Naive B cell (primary cell): ENCODE measurements around the gene SIVA1. TPM values are rescaled to one million over a fixed set of nuclear protein-coding genes. Genes with fewer than 3 reads are reported as not detected.

Source experiments
- ATAC-seq, 2 donors: fragments of 150-1000 bp; cut with Tn5 transposase; 2 replicates each; pipeline ENCODE4 v1.10.0; 2021; ENCODE audit warnings: low read depth in 2 of 2, mild to moderate bottlenecking in 2 of 2, moderate library complexity in 2 of 2
- DNase-seq: peaks from one replicate; pipeline ENCODE4 v3.0.0; 2022
- H3K27ac Mint-ChIP-seq, 6 donors: one replicate each; pipeline ENCODE4 v1.8.0; 2020 to 2022; ENCODE audit warnings: mild to moderate bottlenecking in 6 of 6, mixed read lengths in 6 of 6, moderate library complexity in 5 of 6, inconsistent platforms in 2 of 6
- H3K27me3 Mint-ChIP-seq, 3 donors: one replicate each; pipeline ENCODE4 v1.8.0; 2021 to 2022; ENCODE audit warnings: mixed read lengths in 3 of 3, mild to moderate bottlenecking in 1 of 3
- H3K36me3 Mint-ChIP-seq, 2 donors: one replicate each; pipeline ENCODE4 v1.8.0; 2020 to 2022; ENCODE audit warnings: mixed read lengths in 2 of 2, inconsistent platforms in 1 of 2, mild to moderate bottlenecking in 1 of 2
- H3K4me1 Mint-ChIP-seq, 3 donors: one replicate each; pipeline ENCODE4 v1.8.0; 2020 to 2022; ENCODE audit warnings: mixed read lengths in 3 of 3, inconsistent platforms in 1 of 3, mild to moderate bottlenecking in 1 of 3, moderate library complexity in 1 of 3
- H3K4me3 Mint-ChIP-seq, 8 donors: one replicate each; pipeline ENCODE4 v1.8.0; 2020 to 2022; ENCODE audit warnings: mild to moderate bottlenecking in 8 of 8, mixed read lengths in 8 of 8, moderate library complexity in 8 of 8, inconsistent platforms in 2 of 8
- H3K9me3 Mint-ChIP-seq, 7 donors: one replicate each; pipeline ENCODE4 v1.8.0; 2020 to 2022; ENCODE audit warnings: mixed read lengths in 7 of 7, mild to moderate bottlenecking in 5 of 7, inconsistent platforms in 2 of 7, moderate library complexity in 1 of 7
- polyA plus RNA-seq, 6 donors: library from polyadenylated mRNA; unstranded; fragments of 300-500 nt; fragmentation: Illumina TruSeq; gene quantifications; one replicate each; pipeline ENCODE4 v1.2.3, GENCODE V29; 2021; ENCODE audit warnings: low read depth in 6 of 6

SIVA1 gene
- polyA plus RNA-seq, 6 donors from 2014 or later = 191 to 266 (median 227) TPM

DNA sequence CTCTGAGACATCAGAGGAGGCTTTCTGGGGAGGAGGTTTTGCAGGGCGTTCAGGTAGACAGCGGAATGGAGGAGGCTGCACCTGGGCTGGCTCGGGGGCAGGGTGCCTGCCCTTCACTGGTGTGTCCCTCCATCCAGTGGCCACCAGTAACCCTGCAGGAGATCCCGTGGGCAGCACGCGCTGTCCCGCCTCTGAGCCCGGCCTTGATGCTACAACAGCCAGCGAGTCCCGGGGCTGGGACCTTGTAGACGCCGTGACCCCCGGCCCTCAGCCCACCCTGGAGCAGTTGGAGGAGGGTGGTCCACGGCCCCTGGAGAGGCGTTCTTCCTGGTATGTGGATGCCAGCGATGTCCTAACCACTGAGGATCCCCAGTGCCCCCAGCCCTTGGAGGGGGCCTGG lies 38.9 kb upstream of the SIVA1 start:
- Mint-ChIP-seq H3K4me3 (no peak overlapping the region), H3K9me3 (no peaks in the 10 kb centered on the region), H3K36me3 (no peaks in the 10 kb centered on the region), H3K27ac (no peak overlapping the region), H3K4me1 (peaks cover 0 to 4% (median 4%) of the 10 kb centered on the region in 3 donors), H3K27me3 (no peaks in the 10 kb centered on the region)
- no peak for DNase-seq
- no peak for ATAC-seq

DNA sequence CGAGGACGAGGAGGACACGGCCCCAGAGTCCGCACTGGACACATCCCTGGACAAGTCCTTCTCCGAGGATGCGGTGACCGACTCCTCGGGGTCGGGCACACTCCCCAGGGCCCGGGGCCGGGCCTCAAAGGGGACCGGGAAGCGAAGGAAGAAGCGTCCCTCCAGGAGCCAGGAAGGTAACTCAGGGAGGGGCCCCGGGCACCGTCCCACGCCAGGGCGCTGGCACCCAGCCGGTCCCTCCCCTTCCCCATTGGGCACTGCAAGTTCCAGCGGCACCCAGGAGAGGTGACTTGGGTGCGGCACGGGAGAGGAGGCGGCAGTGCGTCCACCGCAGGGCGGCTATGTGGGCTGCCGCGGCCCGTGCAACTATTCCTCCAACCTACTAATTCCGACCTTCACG lies 38.3 kb upstream of the SIVA1 start:
- Mint-ChIP-seq H3K4me3 (no peak overlapping the region), H3K4me1 (peaks cover 0 to 4% (median 4%) of the 10 kb centered on the region in 3 donors), H3K27ac (no peak overlapping the region), H3K27me3 (no peaks in the 10 kb centered on the region), H3K9me3 (no peaks in the 10 kb centered on the region), H3K36me3 (no peaks in the 10 kb centered on the region)
- DNase-seq = no peak
- no peak for ATAC-seq

DNA sequence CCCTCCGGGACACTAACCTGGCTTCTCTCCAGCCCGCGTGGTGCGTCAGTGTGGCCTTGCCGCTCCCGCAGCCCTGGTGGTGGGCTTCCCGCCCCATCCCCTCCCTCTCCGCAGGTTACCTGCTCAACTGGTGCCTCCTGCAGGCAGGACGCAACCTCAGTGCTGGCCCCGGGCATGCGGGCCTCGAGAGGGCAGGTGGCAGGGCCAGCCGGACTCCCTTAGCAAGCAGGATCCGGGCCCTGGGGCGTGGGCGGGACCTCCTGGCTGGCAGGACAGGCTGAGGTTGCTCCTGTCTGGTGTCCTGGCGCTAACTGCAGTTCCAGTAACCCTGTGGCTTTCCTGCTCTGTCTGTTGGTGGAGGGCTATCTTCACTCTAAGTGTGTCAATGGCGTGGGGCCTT lies 37.5 kb upstream of the SIVA1 start:
- ATAC-seq (no peak), DNase-seq (no peak)
- H3K36me3 Mint-ChIP-seq = no peaks in the 10 kb centered on the region
- H3K4me3 Mint-ChIP-seq = no peak overlapping the region
- peaks cover 0 to 8% (median 4%) of the 10 kb centered on the region in 3 donors for H3K4me1 Mint-ChIP-seq
- peak overlapping the region in 1 of 6 donors; percentile 58 for H3K27ac Mint-ChIP-seq
- H3K27me3 Mint-ChIP-seq = no peaks in the 10 kb centered on the region
- no peaks in the 10 kb centered on the region for H3K9me3 Mint-ChIP-seq

DNA sequence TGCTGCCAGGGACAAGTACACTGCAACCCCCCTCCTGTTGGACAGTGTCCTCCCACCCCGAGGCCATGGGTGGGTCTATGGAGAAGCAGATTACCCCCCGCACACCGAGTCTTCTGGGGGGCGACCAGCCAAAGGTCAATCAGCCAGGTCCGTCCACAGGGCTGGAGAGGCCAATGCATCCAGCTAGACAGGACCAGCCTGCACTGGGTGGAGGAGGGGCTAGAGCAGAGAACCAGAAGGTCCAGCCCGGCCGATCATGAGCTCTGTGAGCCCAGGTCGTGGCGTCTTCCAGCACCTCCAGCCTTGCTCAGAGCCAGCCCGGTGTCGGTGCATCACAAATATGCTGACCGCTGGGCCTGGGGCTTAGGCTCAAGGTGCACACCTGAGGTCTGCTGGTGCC lies 37.1 kb upstream of the SIVA1 start:
- Mint-ChIP-seq H3K36me3 (no peaks in the 10 kb centered on the region), H3K9me3 (no peaks in the 10 kb centered on the region), H3K27ac (peak overlapping the region in 1 of 6 donors; percentile 58), H3K27me3 (no peaks in the 10 kb centered on the region), H3K4me1 (peaks cover 0 to 8% (median 4%) of the 10 kb centered on the region in 3 donors), H3K4me3 (no peak overlapping the region)
- no peak for ATAC-seq
- DNase-seq = no peak

DNA sequence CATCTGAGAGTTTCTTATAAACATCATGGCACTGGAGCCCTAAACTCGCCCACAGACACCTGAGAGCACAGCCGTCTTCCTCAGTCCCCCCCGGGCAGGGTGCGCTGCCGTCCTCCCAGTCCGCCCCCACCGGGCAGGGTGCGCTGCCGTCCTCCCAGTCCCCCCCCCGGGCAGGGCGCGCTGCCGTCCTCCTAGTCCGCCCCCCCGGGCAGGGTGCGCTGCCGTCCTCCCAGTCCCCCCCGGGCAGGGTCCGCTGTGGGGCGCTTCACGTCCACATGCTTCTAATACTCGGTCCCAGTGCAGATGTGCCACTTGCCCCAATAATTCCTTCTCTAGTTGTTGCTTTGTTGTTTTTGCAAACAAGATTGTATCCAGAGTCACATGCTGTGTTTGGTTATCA lies 35.8 kb upstream of the SIVA1 start:
- Mint-ChIP-seq H3K36me3 (no peaks in the 10 kb centered on the region), H3K27me3 (no peaks in the 10 kb centered on the region), H3K4me3 (no peak overlapping the region), H3K4me1 (peaks cover 0 to 8% (median 4%) of the 10 kb centered on the region in 3 donors), H3K27ac (peak overlapping the region in 1 of 6 donors; percentile 21), H3K9me3 (no peaks in the 10 kb centered on the region)
- ATAC-seq = no peak
- DNase-seq = no peak

DNA sequence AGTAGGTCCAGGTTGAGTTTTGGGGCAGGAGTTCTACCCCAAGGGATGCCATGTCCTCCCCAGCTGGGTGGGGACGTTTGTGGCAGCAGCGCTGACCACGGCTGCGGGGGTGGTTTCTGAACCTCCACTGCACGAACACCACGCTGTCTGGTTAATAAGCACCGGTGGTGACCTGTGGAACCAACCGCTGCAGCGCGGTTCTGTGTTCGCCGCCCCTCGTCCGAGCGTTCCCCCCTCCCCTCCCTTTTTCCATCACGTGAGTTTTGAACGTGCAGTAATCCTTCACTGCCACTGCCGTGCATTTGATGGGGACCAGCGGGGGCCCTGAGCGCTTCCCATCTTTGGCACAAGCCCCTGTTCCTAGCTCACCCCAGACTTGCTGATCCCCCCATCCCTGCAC lies 35.3 kb upstream of the SIVA1 start:
- H3K4me1 Mint-ChIP-seq = peaks cover 0 to 8% (median 4%) of the 10 kb centered on the region in 3 donors
- peak overlapping the region in 2 of 6 donors; percentile 42 to 72 for H3K27ac Mint-ChIP-seq
- H3K36me3 Mint-ChIP-seq = no peaks in the 10 kb centered on the region
- H3K27me3 Mint-ChIP-seq = no peaks in the 10 kb centered on the region
- no peak overlapping the region for H3K4me3 Mint-ChIP-seq
- ATAC-seq (no peak), DNase-seq (no peak)
- no peaks in the 10 kb centered on the region for H3K9me3 Mint-ChIP-seq

DNA sequence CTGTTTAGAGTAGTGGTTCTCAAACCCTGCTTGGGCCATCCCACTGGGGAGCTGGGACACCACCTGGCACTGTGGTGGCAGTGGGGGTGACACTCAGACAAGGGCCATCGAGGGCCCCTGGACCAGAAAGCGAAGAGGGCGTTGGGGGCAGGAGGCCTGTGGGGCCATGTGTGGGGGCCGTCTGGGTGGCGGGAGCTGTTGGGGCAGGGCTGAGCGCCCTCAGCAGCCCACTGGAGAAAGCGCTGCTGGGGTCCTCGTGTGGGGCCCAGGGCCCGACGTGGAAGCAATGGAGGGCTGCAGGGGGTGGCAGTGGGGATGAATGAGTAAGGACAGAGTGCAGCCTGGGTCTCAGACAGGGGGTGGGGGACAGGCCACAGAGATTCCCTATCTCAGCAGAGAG lies 34.8 kb upstream of the SIVA1 start:
- ATAC-seq = no peak
- Mint-ChIP-seq H3K36me3 (no peaks in the 10 kb centered on the region), H3K9me3 (no peaks in the 10 kb centered on the region), H3K27ac (peak overlapping the region in 5 of 6 donors; percentile 27 to 72 (median 53)), H3K27me3 (no peaks in the 10 kb centered on the region), H3K4me1 (peaks cover 0 to 8% (median 4%) of the 10 kb centered on the region in 3 donors), H3K4me3 (no peak overlapping the region)
- no peak for DNase-seq

DNA sequence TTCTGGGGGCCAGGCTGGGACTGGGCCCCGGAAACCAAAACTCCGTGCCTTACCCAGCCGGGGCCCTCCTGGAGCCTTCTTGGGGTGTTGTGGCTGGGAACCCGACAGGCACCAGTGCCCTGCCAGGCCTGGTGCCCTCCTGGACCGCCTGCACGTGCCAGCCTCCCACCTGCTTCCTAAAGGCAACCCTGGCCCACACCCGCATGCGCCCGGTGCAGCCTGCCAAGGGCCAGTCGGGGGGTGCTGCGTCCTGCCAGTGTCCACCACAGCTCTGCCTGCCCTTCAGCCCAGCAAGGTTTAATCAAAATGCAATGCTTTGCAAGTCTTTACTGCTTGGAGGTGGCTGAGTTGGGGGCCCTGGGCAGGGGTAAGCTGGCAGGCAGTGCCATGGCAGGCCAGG lies 34.1 kb upstream of the SIVA1 start:
- Mint-ChIP-seq H3K36me3 (no peaks in the 10 kb centered on the region), H3K4me1 (peaks cover 0 to 8% (median 4%) of the 10 kb centered on the region in 3 donors), H3K4me3 (no peak overlapping the region), H3K9me3 (no peaks in the 10 kb centered on the region), H3K27me3 (no peaks in the 10 kb centered on the region), H3K27ac (no peak overlapping the region)
- DNase-seq (no peak), ATAC-seq (no peak)

DNA sequence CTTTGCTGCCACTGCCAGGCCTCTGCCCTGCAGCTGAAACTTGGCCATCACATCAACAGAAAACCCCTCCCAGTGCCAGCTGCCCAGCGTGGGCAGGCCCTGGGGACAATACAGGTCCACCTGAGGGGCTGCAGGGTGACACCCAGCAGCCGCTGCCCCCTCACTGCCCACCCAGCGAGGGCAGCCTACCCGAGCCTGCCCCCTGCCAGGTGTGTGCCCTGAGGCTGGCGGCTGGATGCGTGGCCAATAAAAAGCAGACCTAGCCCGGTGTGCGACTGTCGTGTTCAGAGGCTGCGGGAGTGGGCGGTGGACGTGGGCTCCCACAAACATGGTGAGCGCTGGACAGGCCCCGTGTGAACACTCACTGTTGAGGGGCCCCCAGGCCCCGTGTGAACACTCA lies 33.6 kb upstream of the SIVA1 start:
- Mint-ChIP-seq H3K27ac (peak overlapping the region in 1 of 6 donors; percentile 28), H3K4me3 (peak overlapping the region in 1 of 8 donors; percentile 35), H3K4me1 (peaks cover 0 to 8% (median 4%) of the 10 kb centered on the region in 3 donors), H3K36me3 (no peaks in the 10 kb centered on the region), H3K9me3 (no peaks in the 10 kb centered on the region), H3K27me3 (no peaks in the 10 kb centered on the region)
- ATAC-seq (no peak), DNase-seq (no peak)

DNA sequence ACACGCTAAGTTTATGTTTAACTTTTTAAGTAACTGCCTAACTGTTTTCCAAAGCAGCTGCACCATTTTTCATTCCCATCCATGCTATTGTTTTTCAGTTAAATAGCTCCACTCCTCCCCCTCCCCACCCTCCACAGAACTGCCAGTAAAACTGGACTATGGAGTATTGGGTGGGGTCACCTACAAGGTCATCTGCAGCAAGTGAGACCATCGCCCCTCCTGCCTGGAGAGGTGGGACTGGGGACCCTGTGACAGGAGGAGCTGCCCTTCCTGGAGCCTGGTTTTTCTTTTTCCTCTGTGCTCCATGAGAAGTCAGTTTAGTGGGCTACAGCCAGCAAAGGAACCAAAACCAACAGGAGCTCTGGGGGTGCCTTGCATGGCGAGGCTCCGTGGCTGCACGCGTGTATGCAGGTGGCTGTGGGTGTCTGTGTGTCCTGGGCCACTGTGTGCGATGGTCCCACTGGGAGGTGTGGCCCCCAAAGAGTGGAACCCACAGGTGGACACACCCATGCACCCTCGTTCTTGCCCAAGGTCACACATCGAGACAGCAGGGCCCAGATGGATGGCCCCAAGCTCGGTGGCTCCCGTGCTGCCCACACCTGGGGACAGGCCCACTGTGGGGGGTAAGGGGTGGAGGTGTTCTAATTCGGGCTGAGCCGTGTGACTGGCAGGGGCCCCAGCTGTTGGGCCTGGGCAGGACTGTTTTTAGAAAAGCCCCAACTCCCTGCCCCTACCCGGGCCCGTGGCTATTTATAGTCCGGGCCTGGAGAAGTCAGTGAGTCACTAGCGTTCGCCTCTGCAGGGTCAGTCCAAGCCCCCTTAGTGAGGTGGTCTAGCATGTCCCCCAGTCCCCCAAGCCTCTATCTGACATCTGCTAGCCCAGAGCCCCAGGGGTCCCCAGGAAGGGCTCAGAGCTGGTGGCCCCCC lies 31.2 kb upstream of the SIVA1 start:
- no peaks in the 10 kb centered on the region for H3K36me3 Mint-ChIP-seq
- peaks cover 0 to 8% (median 8%) of the 10 kb centered on the region in 3 donors for H3K4me1 Mint-ChIP-seq
- H3K4me3 Mint-ChIP-seq = no peak overlapping the region
- peak overlapping the region in 1 of 6 donors; percentile 12 for H3K27ac Mint-ChIP-seq
- H3K27me3 Mint-ChIP-seq = no peaks in the 10 kb centered on the region
- DNase-seq (no peak), ATAC-seq (no peak)
- no peaks in the 10 kb centered on the region for H3K9me3 Mint-ChIP-seq

DNA sequence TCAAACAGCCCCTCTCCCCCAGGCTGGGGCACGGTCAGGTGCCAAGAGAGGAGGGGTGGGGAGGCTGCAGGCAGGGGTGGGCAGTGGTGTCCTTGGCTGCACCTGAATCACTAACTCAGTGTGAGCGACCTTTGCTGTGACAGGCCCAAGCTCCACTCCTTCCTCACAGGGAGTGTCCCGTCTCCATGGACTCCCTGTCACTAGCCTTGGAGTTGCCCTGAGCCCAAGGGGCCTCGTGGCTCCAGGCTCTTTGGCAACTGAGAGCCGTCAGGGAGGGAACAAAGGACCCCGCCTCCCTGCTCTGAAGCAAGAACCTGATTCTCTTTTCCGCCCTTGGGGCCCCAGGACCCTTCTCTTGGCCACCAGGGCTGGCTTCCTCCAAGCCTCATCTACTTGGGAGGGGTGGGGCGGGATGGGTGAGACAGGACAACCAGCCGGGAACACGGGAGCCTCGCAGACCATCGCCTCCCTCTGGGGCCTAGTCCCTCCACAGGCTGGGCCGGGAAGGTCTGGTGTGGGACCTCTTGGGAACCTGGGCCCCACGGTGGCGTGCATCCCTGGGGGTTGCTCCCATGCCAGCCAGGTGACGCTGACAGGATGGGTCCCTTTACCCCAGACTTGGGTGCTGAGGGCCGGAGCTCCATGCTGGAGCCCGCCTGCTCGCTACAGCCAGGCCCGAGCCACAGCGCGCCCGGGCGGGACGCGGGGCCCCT lies 29.9 kb upstream of the SIVA1 start:
- Mint-ChIP-seq H3K4me1 (peaks cover 0 to 5% (median 3%) of the 10 kb centered on the region in 3 donors), H3K9me3 (no peaks in the 10 kb centered on the region), H3K27ac (no peak overlapping the region), H3K4me3 (peak overlapping the region in 2 of 8 donors; percentile 44 to 59), H3K36me3 (no peaks in the 10 kb centered on the region), H3K27me3 (peaks cover 0 to 10% (median 8%) of the 10 kb centered on the region in 3 donors)
- ATAC-seq (no peak), DNase-seq (no peak)

DNA sequence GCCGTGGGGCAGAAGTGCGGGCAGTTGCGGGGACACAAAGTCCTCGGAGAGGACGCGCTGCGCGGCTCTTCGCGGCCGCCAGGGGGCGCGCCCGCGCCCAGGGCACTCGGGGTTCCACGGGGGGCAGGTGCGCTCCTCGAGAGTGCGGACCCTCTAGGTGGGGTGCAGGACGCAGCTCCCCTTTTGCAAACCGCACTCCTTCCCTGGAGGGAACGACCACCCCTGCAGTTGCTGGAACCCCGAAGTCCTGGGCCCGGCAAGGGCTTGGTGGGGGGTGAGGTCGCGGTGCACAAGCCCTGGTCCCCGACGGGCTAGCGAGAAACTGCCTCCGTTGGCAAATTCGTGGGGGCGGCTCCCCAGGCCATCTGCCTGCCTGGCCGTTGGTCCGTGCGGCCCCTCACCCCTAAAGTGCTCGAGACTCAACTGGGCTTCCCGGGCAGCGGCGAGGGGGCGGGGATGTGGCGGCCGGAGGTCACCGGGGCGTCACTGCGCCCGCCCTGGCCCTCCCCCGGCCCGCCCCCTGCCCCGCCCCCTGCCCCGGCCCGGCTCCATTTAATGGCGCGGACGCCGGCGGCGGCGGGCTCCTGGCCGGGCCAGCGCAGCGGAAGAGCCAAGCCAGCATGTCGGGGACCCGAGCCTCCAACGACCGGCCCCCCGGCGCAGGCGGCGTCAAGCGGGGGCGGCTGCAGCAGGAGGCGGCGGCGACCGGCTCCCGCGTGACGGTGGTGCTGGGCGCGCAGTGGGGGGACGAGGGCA lies 29.1 kb upstream of the SIVA1 start, which contains the start of gene ADSS1:
TSS of gene ADSS1 (plus strand) at position 579 of the 756 bp plus-strand sequence. CDS start at position 621, 42 bp downstream.
- H3K4me1 Mint-ChIP-seq = peaks cover 0 to 6% (median 5%) of the 10 kb centered on the region in 3 donors
- no peaks in the 10 kb centered on the region for H3K36me3 Mint-ChIP-seq
- peak within 1 kb of the TSS; percentile 30 to 84 (median 66) for H3K4me3 Mint-ChIP-seq
- H3K27ac Mint-ChIP-seq = peak within 1 kb of the TSS in 3 of 6 donors; percentile 20 to 29 (median 24)
- no peaks in the 10 kb centered on the region for H3K9me3 Mint-ChIP-seq
- peak; percentile 67 for DNase-seq
- peak; percentile 76 to 78 for ATAC-seq
- peaks cover 0 to 13% (median 8%) of the 10 kb centered on the region in 3 donors for H3K27me3 Mint-ChIP-seq

DNA sequence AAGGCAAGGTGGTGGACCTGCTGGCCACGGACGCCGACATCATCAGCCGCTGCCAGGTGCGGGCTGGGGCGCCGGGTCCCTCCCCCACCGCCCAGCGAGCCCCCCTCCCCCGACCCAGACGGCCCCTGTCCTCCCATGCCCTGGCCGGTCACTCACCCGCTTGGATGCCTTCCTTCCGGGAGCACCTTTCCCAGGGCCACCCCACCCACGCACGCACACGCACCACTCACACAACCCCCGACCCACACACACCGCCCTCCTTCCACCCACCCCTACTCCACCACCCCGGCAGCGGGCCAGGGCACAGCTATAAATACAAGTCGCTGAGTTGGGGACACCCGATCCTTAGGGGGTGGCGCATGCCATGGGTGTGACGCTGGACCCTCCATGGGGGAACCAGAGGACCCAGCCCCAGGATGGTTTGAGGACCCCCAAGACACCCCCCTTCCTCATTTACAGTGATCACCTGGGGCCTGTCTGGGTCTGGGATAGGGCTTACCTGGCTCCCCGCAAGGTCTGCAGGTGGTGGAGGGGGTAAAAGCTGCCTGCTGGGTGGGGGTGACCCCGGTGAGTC lies 28.5 kb upstream of the SIVA1 start:
- Mint-ChIP-seq H3K36me3 (no peaks in the 10 kb centered on the region), H3K27ac (peak overlapping the region in 2 of 6 donors; percentile 20 to 24), H3K4me1 (peaks cover 0 to 10% (median 5%) of the 10 kb centered on the region in 3 donors), H3K9me3 (no peaks in the 10 kb centered on the region), H3K4me3 (peak overlapping the region in 7 of 8 donors; percentile 30 to 77 (median 60)), H3K27me3 (peaks cover 0 to 15% (median 8%) of the 10 kb centered on the region in 3 donors)
- ATAC-seq = no peak
- DNase-seq = no peak
